Measurements from ENCODE around the gene DENND5A.

DNA sequence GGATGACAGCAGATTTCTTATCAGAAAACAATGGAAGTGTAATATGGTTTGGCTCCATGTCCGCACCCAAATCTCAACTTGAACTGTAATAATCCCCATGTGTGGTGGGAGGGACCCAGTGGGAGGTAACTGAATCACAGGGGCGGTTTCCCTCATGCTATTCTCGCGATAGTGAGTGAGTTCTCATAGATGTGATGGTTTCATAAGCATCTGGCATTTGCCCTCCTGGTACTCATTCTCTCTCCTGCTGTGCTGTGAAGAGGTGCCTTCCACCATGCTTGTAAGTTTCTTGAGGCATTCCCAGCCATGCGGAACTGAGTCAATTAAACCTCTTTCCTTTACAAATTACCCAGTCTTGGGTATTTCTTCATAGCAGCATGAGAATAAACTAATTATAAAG is 92.8 kb downstream of the DENND5A start:
- TF ChIP-seq, protein P1, sequence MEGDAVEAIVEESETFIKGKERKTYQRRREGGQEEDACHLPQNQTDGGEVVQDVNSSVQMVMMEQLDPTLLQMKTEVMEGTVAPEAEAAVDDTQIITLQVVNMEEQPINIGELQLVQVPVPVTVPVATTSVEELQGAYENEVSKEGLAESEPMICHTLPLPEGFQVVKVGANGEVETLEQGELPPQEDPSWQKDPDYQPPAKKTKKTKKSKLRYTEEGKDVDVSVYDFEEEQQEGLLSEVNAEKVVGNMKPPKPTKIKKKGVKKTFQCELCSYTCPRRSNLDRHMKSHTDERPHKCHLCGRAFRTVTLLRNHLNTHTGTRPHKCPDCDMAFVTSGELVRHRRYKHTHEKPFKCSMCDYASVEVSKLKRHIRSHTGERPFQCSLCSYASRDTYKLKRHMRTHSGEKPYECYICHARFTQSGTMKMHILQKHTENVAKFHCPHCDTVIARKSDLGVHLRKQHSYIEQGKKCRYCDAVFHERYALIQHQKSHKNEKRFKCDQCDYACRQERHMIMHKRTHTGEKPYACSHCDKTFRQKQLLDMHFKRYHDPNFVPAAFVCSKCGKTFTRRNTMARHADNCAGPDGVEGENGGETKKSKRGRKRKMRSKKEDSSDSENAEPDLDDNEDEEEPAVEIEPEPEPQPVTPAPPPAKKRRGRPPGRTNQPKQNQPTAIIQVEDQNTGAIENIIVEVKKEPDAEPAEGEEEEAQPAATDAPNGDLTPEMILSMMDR (IDR thresholded peaks at IDR 0.05 in 8 of 11, conservative IDR thresholded peaks at IDR 0.05 in 3 of 11) = no peak
- no peak for TF ChIP-seq POLR2A (IDR thresholded peaks at IDR 0.05)
